CD14-positive monocyte (primary cell): ENCODE measurements around the gene SRA1. TPM values are rescaled to one million over a fixed set of nuclear protein-coding genes. Genes with fewer than 3 reads are reported as not detected.
A peak's percentile ranks its signal among the peaks of the same experiment; 100 is the strongest.

ENCODE experiments used
- DNase-seq, 3 donors: peaks; one replicate each; pipeline ENCODE4 v3.0.0-alpha.2; 2011 to 2022
- H2AFZ ChIP-seq: 2 replicates; pipeline ENCODE4 v1.6.0; 2012; ENCODE audit warnings: mild to moderate bottlenecking, low read depth, low read length, inconsistent platforms; ENCODE audit not compliant: insufficient read depth, poor library complexity, severe bottlenecking
- H3K27ac ChIP-seq, 2 donors: 1 replicate in 1 of 2; 2 replicates in 1 of 2; pipeline ENCODE4 v1.5.1; 2012 to 2013; ENCODE audit warnings: low read length in 2 of 2, control low read depth in 1 of 2, inconsistent platforms in 1 of 2, low read depth in 1 of 2, mild to moderate bottlenecking in 1 of 2
- H3K27me3 ChIP-seq, 2 donors: one replicate each; pipeline versions ENCODE4 v1.6.0 to v1.6.1; 2011 to 2013; ENCODE audit warnings: low read length in 2 of 2; ENCODE audit not compliant: control insufficient read depth in 2 of 2, insufficient read depth in 2 of 2
- H3K36me3 ChIP-seq, 2 donors: replicated peaks in 1 of 2; 1 replicate in 1 of 2; 2 replicates in 1 of 2; pipeline versions ENCODE4 v1.5.1 to v1.6.1; 2012 to 2013; ENCODE audit warnings: low read length in 2 of 2, control low read depth in 1 of 2, inconsistent platforms in 1 of 2, mild to moderate bottlenecking in 1 of 2; ENCODE audit not compliant: insufficient read depth in 2 of 2, control insufficient read depth in 1 of 2
- H3K4me1 ChIP-seq, 2 donors: 1 replicate in 1 of 2; 2 replicates in 1 of 2; pipeline versions ENCODE4 v1.5.1 to v1.6.1; 2012 to 2013; ENCODE audit warnings: low read length in 2 of 2, control low read depth in 1 of 2, inconsistent platforms in 1 of 2, mild to moderate bottlenecking in 1 of 2, moderate library complexity in 1 of 2; ENCODE audit not compliant: insufficient read depth in 2 of 2, control insufficient read depth in 1 of 2
- H3K4me2 ChIP-seq: replicated peaks from 2 replicates; pipeline ENCODE3; 2012; ENCODE audit warnings: low read length, moderate library complexity, mild to moderate bottlenecking; ENCODE audit not compliant: poor library complexity, severe bottlenecking; ENCODE audit errors: extremely low read depth
- H3K4me3 ChIP-seq, 3 experiments: fragments of 200-600 bp in 1 of 3; sonication (generic) in 1 of 3; replicated peaks in 1 of 3; 1 replicate in 2 of 3; 2 replicates in 1 of 3; pipeline ENCODE4 v1.5.1; 2011 to 2013; ENCODE audit warnings: low read length in 3 of 3, mild to moderate bottlenecking in 3 of 3, control low read depth in 2 of 3, low read depth in 2 of 3, inconsistent platforms in 1 of 3, moderate library complexity in 1 of 3
- H3K79me2 ChIP-seq: 2 replicates; pipeline ENCODE4 v1.6.0; 2012; ENCODE audit warnings: mild to moderate bottlenecking, control low read depth, inconsistent platforms, low read length, moderate library complexity; ENCODE audit not compliant: insufficient read depth
- H3K9ac ChIP-seq: 2 replicates; pipeline ENCODE4 v1.6.0; 2017; ENCODE audit warnings: low read length, mild to moderate bottlenecking; ENCODE audit not compliant: insufficient read depth, poor library complexity, severe bottlenecking
- H3K9me3 ChIP-seq, 2 donors: replicated peaks in 1 of 2; 1 replicate in 1 of 2; 2 replicates in 1 of 2; pipeline versions ENCODE4 v1.5.1 to v1.6.1; 2012 to 2013; ENCODE audit warnings: low read length in 2 of 2, control low read depth in 1 of 2; ENCODE audit not compliant: control insufficient read depth in 1 of 2, insufficient read depth in 1 of 2
- H4K20me1 ChIP-seq: 2 replicates; pipeline ENCODE4 v1.6.0; 2012; ENCODE audit warnings: mild to moderate bottlenecking, low read length, control low read depth, moderate library complexity; ENCODE audit not compliant: insufficient read depth
- H3K27ac Mint-ChIP-seq, 7 donors: one replicate each; pipeline ENCODE4 v1.8.0; 2020; ENCODE audit warnings: mild to moderate bottlenecking in 7 of 7, mixed read lengths in 7 of 7, moderate library complexity in 6 of 7, inconsistent platforms in 2 of 7
- H3K27me3 Mint-ChIP-seq, 3 donors: one replicate each; pipeline ENCODE4 v1.8.0; 2021 to 2022; ENCODE audit warnings: low read depth in 3 of 3, mild to moderate bottlenecking in 3 of 3, mixed read lengths in 3 of 3, moderate library complexity in 3 of 3, inconsistent platforms in 1 of 3
- H3K36me3 Mint-ChIP-seq, 2 donors: one replicate each; pipeline ENCODE4 v1.8.0; 2020; ENCODE audit warnings: mixed read lengths in 2 of 2, inconsistent platforms in 1 of 2, mild to moderate bottlenecking in 1 of 2
- H3K4me1 Mint-ChIP-seq: one replicate; pipeline ENCODE4 v1.8.0; 2020; ENCODE audit warnings: mild to moderate bottlenecking, mixed read lengths
- H3K4me3 Mint-ChIP-seq, 2 donors: one replicate each; pipeline ENCODE4 v1.8.0; 2020; ENCODE audit warnings: mild to moderate bottlenecking in 2 of 2, mixed read lengths in 2 of 2, moderate library complexity in 1 of 2
- H3K9me3 Mint-ChIP-seq, 7 donors: one replicate each; pipeline ENCODE4 v1.8.0; 2020 to 2022; ENCODE audit warnings: mixed read lengths in 7 of 7, mild to moderate bottlenecking in 6 of 7, moderate library complexity in 6 of 7, inconsistent platforms in 2 of 7
- CTCF ChIP-seq: fragments of 200-600 bp; IDR thresholded peaks from one replicate; pipeline ENCODE4 v1.8.0; 2022; ENCODE audit warnings: antibody characterized with exemption, mild to moderate bottlenecking
- WGBS: methylation state at CpG from one replicate; pipeline ENCODE4 v1.1.5; 2013; ENCODE audit warnings: missing lambda C conversion rate; ENCODE audit not compliant: insufficient coverage; 5-methylcytosine and 5-hydroxymethylcytosine counted together
- intact Hi-C, 2 donors: fragments of 100-400 bp; cut with micrococcal nuclease; formaldehyde crosslinking; loops; one replicate each; pipeline versions ENCODE4 v1.15.0 to v1.15.1; 2023
- polyA plus RNA-seq, 3 donors: library from polyadenylated mRNA; depleted of rRNA in 1 of 3; unstranded in 2 of 3; stranded (reverse) in 1 of 3; fragments of 300-500 nt in 2 of 3; fragments of >200 nt in 1 of 3; fragmentation: Illumina TruSeq in 2 of 3; gene quantifications; 1 replicate in 2 of 3; 2 replicates in 1 of 3; pipeline ENCODE4 v1.2.3, GENCODE V29; 2012 to 2021

Gene SRA1
- polyA plus RNA-seq, 3 donors, result 72.4 to 97.2 (median 80.8) TPM

- no peak overlapping the region for H3K4me2 ChIP-seq
- no peak overlapping the region for H3K9ac ChIP-seq
- H3K36me3 ChIP-seq, result peaks cover 12 to 51% of the 10 kb centered on the region in 2 donors
- intact Hi-C loops, result loop anchor here in 1 of 2 donors (2.0 kb wide), 1 partner anchor 61 kb away; no protein-coding TSS in a partner anchor
- TF ChIP-seq CTCF, result no peak
- H3K27ac Mint-ChIP-seq, result peak overlapping the region in 3 of 7 donors; percentile 50 to 83 (median 78)
- no peak overlapping the region for H2AFZ ChIP-seq
- H3K79me2 ChIP-seq, result peaks cover 16% of the 10 kb centered on the region
- no peak overlapping the region for H3K4me3 ChIP-seq
- DNase-seq, result peak in 1 of 3 donors; percentile 5
- H3K4me1 ChIP-seq, result peaks cover 31 to 53% of the 10 kb centered on the region in 2 donors
- no peaks in the 10 kb centered on the region for H3K27me3 ChIP-seq
- no peaks in the 10 kb centered on the region for H3K9me3 ChIP-seq
- 100% methylated on average over 1 of the region's 3 CpGs for WGBS
- H3K27ac ChIP-seq, result no peak overlapping the region
- no peaks in the 10 kb centered on the region for H4K20me1 ChIP-seq
- no peak overlapping the region for H3K4me3 Mint-ChIP-seq
- peaks cover 0 to 2% (median 2%) of the 10 kb centered on the region in 3 donors for H3K27me3 Mint-ChIP-seq
- no peaks in the 10 kb centered on the region for H3K9me3 Mint-ChIP-seq
- H3K4me1 Mint-ChIP-seq, result peaks cover 43% of the 10 kb centered on the region
- H3K36me3 Mint-ChIP-seq, result peaks cover 43 to 74% of the 10 kb centered on the region in 2 donors
These were observed 16.9 kb upstream of the SRA1 start for GRCh38 chr5:140574165-140574564.

GRCh38 chr5:140573683-140574082, 16.4 kb upstream of the SRA1 start:
- peaks cover 40 to 74% of the 10 kb centered on the region in 2 donors for H3K36me3 Mint-ChIP-seq
- Histone ChIP-seq H3K9me3 (no peaks in the 10 kb centered on the region), H3K4me1 (peaks cover 36 to 58% of the 10 kb centered on the region in 2 donors), H4K20me1 (no peaks in the 10 kb centered on the region), H2AFZ (no peak overlapping the region), H3K27ac (no peak overlapping the region), H3K4me3 (no peak overlapping the region), H3K79me2 (peaks cover 16% of the 10 kb centered on the region), H3K36me3 (peaks cover 12 to 47% of the 10 kb centered on the region in 2 donors), H3K4me2 (no peak overlapping the region), H3K27me3 (no peaks in the 10 kb centered on the region), H3K9ac (no peak overlapping the region)
- no peak overlapping the region for H3K4me3 Mint-ChIP-seq
- H3K9me3 Mint-ChIP-seq, result no peaks in the 10 kb centered on the region
- peaks cover 48% of the 10 kb centered on the region for H3K4me1 Mint-ChIP-seq
- peaks cover 0 to 2% (median 2%) of the 10 kb centered on the region in 3 donors for H3K27me3 Mint-ChIP-seq
- WGBS, result 100% methylated on average over 6 of the region's 7 CpGs
- no peak for DNase-seq
- intact Hi-C loops, result loop anchor here in 1 of 2 donors (2.0 kb wide), 1 partner anchor 61 kb away; no protein-coding TSS in a partner anchor
- no peak for TF ChIP-seq CTCF
- H3K27ac Mint-ChIP-seq, result peak overlapping the region in 1 of 7 donors; percentile 25
